ENCODE results near the gene COG6.

COG6 gene

DNA sequence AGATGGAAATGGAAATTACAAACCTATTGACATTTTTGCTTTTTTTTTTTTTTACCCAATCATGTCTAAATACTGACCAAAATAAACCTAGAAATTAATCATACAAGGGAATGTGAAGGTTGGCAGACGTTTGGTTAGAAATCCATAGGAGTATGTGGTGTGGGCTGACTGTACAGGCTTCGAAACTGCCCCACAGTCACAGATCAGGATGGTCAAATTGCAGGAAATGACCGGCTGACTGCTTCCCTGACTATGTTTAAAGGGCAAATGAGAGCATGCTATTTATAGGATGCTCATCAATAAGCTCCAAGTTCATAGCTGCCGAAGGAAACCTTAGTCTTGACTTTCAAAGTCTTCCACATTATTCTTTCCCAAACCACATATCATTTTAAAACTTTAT, 118.4 kb downstream of the COG6 start:
- DNase-seq, result no peak

DNA sequence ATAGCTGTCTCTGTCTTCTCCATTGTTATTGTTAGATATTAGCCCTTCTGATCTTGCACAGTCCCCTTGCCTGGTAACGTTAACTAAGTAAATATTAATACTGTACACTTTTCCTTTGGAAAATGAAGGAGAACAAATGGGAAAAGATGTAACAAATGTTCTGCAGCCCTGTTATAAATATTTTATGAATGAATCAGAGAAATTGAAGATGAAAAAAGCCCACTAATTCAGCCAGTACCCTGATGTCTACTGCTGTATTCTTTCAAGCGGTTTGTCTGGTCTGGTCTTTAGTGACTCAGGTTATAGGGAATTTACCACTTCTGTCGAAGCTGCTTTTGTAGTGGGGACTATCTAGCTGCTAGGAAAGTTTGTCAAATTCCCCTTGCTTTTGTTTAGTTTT, 121.0 kb downstream of the COG6 start:
- no peak for DNase-seq

DNA sequence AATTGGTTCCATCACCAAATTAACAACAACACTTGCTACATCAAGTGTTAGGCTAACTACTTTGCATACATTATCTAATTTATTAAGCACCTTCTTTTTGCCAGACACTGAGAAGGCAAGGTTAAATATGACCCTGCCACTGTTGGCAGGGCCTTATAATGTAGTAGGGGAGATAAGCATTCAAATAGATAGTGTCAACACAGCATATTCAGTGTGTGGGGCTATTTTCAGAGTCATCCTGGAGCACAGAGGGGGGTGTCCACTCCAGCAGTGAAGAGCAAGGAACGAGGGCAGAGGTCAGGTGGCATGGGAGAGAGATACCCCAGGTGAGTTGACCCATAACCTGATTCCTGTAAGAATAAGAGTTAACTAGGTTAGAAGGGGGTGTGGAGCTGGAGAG, 121.6 kb downstream of the COG6 start:
- no peak for DNase-seq

DNA sequence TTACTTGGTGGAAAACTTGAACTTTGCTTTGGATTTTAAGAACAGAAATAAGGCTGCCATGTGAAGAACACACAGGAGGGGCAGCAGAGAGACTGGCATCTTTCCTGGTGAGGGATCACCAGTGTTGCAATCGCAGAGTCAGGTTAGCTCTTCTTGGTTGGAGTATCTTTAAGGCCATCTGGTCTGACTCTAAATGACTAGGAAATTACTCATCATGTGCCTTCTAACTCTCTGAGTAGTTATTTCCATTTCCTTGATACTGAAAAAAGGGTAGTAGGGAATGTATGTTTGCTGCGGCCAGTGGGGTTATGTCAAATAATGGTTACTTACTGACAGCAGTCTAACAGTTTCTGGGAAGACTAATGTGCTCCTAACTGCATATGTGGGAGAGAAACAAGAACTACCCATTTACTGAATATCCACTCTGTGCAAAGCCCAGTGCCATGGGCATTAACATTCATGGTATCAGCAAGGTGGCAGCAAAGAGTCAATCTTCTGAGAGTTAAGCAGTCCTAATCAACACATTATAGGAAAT, 122.1 kb downstream of the COG6 start:
- no peak for DNase-seq

DNA sequence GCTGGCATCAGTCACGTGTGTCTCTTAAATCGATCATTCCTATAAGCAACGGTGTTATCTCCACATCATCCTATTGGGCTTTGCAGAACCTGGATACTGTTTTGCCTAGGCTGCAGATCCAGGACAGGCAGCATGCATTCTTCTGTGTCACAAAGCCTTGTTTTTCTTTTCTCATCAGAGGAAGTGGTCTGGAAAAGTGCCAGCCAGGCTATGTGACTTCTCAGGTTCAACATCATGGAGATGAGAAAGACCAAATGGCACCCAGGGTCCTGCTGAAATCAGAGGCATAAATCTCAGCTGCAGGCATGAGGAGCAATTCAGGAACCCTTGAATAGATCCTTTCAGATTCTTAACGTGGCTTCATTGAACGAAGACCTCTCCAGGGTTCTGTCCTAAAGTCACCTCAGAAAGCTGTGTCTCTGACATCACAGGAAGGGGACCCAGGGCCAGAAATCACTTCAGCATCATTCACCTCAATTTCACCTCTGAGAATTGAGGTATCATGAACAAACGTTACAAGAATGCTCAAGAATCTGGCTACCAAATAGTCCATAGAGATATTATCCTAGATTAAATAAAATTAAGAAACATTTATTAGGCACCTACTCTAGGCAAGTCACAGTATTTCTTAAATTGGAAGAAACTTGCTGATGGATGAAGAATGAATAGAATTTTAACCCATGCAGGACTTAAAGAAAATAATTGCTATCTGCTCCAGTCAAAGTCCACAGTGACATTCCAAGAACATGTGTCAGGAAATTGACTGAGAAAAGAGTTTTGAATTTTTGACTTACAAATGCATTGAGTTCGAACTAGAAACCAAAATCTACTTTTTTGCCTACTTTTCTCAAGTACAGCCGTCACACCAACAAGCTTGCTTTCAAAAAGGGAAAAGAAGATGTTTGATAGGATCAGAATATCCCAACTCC, 124.1 kb downstream of the COG6 start:
- DNase-seq, result peak; percentile 13

DNA sequence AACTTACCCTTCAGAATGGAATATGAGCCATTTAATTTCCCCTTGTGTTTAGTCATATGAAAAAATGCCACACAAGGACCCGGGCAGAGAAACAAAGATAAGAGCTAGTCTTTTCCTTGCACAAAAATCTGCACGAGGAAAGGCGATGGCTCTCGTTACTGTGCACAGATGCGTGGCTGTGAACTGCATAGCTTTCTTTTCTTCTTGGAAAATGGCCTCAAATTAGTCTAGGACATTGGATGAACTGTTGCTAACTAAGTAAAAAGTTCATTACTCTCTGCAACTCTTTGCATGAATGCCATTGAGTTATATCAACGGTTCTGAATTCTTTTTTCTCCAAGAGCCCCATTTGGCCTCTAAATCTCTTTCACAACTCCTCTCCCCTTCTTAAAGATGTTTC, 125.2 kb downstream of the COG6 start:
- DNase-seq, result no peak

DNA sequence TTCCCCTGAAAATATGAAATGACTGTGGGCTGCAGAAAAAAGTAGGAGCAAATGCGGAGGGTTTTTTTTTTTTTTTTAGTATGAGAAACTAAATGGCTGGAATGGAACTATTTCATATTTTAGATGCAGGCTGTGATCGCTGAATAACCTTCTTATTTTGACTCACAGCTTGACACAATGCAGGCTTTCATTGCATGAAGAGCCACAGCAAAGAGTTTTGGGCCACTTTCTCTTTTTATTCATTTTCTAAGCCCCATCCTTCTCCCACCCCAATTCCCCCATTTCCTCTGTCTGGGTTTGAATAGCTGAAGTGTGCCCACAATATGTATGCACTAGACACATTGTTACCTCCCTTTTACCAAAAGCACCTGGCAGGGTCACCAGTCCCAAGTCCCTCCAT, 125.9 kb downstream of the COG6 start:
- no peak for DNase-seq

DNA sequence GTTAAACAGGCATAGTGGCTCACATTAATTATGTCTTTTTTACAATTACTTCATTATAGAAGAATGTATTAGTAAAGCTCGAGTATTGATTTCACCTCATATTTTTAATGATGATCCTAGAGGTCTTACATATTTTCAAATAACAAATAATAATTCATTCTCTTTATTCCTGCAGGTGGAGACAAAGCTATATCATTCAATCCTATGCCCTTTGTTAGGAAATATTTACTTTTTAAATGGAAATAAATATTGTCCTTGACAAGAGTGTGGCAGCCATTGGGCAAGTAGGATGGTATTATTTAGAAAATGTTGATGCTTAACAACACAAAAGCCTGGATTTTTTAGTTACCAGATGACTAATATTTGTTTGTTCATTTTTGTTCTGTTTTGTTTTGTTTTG, 127.6 kb downstream of the COG6 start:
- DNase-seq, result no peak

DNA sequence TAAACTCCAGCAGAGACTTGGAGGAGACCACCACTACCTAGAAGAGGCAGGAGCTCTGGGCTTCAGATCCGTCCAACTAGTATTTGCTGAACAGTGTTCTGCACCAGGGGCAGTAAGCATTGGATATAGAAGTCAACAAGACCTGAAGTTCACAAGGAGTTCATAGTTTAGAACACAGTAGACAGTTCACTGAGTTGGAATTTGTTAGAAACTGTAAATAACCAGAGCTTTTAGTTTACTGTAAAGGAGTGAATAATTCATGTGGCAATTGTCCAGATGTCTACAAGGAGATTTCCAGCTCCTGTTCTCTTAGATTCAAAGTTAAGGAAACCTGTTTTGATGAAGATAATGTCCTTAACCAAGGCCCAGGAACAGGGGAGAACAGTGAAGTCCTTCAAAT, 128.9 kb downstream of the COG6 start:
- DNase-seq, result no peak

DNA sequence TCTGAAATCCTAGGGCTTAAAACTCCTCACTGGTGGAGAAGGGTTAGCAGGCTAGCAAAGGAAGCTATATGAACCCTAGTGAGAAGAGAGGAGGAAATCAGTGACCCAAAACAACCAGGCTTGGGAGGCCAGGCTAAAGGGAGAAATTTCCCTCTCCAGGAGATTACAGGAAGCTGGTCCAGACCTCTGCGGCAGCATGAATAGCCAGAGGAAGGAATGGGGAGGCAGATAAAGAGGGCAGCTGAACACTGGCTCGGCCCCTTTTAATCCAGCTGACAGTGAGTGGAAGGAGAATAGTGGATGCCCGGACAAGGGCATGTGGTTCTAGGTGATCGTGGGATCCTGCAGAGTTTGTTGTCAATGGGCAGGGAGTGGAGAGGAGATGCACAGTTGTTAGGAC, 130.6 kb downstream of the COG6 start:
- DNase-seq, result no peak

DNA sequence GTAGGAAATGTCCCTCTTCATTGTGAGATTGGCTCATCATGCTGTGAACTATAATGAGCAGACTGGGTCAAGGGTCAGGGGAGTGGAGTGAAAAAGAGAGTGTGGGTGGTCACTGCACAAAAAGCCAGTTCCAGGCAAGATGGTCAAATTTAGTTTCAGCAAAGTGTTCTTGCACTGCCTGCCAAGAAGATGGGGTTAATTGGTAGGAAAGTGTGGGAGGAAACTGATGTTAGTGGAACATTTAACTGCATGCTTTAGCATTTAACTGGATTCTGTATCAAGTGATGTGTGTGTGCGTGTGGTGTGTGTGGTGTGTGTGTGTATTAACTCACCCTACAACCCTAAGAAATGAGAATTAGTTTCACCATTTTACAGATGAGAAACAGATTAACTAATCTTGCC, 131.6 kb downstream of the COG6 start:
- DNase-seq, result no peak

DNA sequence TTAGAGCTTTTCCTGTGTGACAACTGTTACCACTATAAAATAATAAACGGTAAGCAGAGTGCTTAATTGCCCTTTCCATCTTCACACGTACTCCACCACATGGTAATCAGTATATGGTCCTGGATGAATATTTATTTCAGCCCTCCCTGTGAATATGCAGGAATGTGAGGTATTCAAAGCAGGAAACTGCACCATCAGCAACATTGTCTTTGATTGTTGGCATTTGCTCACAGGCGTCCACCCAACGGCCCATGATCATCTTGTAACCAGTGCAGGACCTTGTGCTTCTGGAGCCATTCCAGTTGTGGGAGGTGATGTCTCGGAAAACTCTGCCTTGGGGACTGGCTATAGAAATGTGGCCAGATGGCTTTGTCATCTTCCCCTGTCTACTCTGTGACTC, 132.6 kb downstream of the COG6 start:
- DNase-seq, result no peak

DNA sequence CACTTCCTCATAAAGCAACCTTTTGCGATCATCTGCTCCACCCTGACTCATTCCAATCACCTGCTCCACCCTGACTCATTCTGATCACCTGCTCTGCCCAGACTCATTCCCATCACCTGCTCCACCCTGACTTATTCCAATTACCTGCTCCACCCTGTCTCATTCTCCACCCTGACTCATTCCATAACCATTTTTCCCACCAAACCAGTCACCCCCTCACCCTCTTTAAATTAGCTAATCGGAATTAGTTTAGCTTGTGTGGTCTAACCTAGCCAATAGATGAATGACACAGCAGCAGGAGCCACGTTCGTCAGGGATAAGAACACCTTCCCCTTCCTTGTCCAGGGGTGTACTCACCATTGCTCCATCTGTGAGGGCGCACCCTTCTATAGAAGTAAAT, 134.0 kb downstream of the COG6 start:
- DNase-seq, result no peak

All from activated CD4-positive, alpha-beta T cell treated with anti-CD3 and anti-CD28 coated beads for 1 hour (primary cell).